ENCODE data around the gene UPF2.

UPF2 gene

GRCh38 chr10:11881477-11882417 lies 160.9 kb downstream of the UPF2 start:
- no peak for TF ChIP-seq JUND (IDR thresholded peaks at IDR 0.05; ENCODE audit: low read depth)
- in situ Hi-C loops (cut with HindIII; ENCODE audit: low pct_unique_long_range_greater_than_20kb, low sequenced_read_pairs), result no loop called here
- peak in 1 of 2 experiments; percentile 62 for DNase-seq (ENCODE audit: low read depth in 1 of 2, low spot score in 1 of 2)

- no peak for DNase-seq (ENCODE audit: low read depth in 1 of 2, low spot score in 1 of 2)
- TF ChIP-seq JUND (IDR thresholded peaks at IDR 0.05; ENCODE audit: low read depth), result no peak
- in situ Hi-C loops (cut with HindIII; ENCODE audit: low pct_unique_long_range_greater_than_20kb, low sequenced_read_pairs), result no loop called here
Observed at GRCh38 chr10:11881030-11881476, 161.6 kb downstream of the UPF2 start.

- in situ Hi-C loops (cut with HindIII; ENCODE audit: low pct_unique_long_range_greater_than_20kb, low sequenced_read_pairs), result no loop called here
- no peak for TF ChIP-seq JUND (IDR thresholded peaks at IDR 0.05; ENCODE audit: low read depth)
- DNase-seq (ENCODE audit: low read depth in 1 of 2, low spot score in 1 of 2), result no peak
Observed at GRCh38 chr10:11880151-11881029, 162.2 kb downstream of the UPF2 start.

- no peak for TF ChIP-seq JUND (IDR thresholded peaks at IDR 0.05; ENCODE audit: low read depth)
- in situ Hi-C loops (cut with HindIII; ENCODE audit: low pct_unique_long_range_greater_than_20kb, low sequenced_read_pairs), result no loop called here
Observed at GRCh38 chr10:11879387-11880094, 163.1 kb downstream of the UPF2 start.

GRCh38 chr10:11878776-11879175 lies 163.8 kb downstream of the UPF2 start:
- in situ Hi-C loops (cut with HindIII; ENCODE audit: low pct_unique_long_range_greater_than_20kb, low sequenced_read_pairs), result no loop called here
- no peak for TF ChIP-seq JUND (IDR thresholded peaks at IDR 0.05; ENCODE audit: low read depth)
- DNase-seq (ENCODE audit: low read depth in 1 of 2, low spot score in 1 of 2), result no peak

More at GRCh38 chr10:11879387-11880094, 163.1 kb downstream of the UPF2 start:
- no peak for DNase-seq (ENCODE audit: low read depth in 1 of 2, low spot score in 1 of 2)

- no peak for TF ChIP-seq JUND (IDR thresholded peaks at IDR 0.05; ENCODE audit: low read depth)
- no peak for DNase-seq (ENCODE audit: low read depth in 1 of 2, low spot score in 1 of 2)
- in situ Hi-C loops (cut with HindIII; ENCODE audit: low pct_unique_long_range_greater_than_20kb, low sequenced_read_pairs), result no loop called here
Observed at GRCh38 chr10:11877591-11877905, 165.1 kb downstream of the UPF2 start.

GRCh38 chr10:11876805-11877590 lies 165.6 kb downstream of the UPF2 start:
- DNase-seq (ENCODE audit: low read depth in 1 of 2, low spot score in 1 of 2), result no peak
- in situ Hi-C loops (cut with HindIII; ENCODE audit: low pct_unique_long_range_greater_than_20kb, low sequenced_read_pairs), result no loop called here
- no peak for TF ChIP-seq JUND (IDR thresholded peaks at IDR 0.05; ENCODE audit: low read depth)

GRCh38 chr10:11876324-11876723 lies 166.3 kb downstream of the UPF2 start:
- no peak for TF ChIP-seq JUND (IDR thresholded peaks at IDR 0.05; ENCODE audit: low read depth)
- in situ Hi-C loops (cut with HindIII; ENCODE audit: low pct_unique_long_range_greater_than_20kb, low sequenced_read_pairs), result no loop called here
- no peak for DNase-seq (ENCODE audit: low read depth in 1 of 2, low spot score in 1 of 2)

GRCh38 chr10:11875494-11876281 lies 166.9 kb downstream of the UPF2 start:
- DNase-seq (ENCODE audit: low read depth in 1 of 2, low spot score in 1 of 2), result peak; percentile 84 to 87
- in situ Hi-C loops (cut with HindIII; ENCODE audit: low pct_unique_long_range_greater_than_20kb, low sequenced_read_pairs), result no loop called here
- no peak for TF ChIP-seq JUND (IDR thresholded peaks at IDR 0.05; ENCODE audit: low read depth)

GRCh38 chr10:11874568-11875493 lies 167.8 kb downstream of the UPF2 start:
- in situ Hi-C loops (cut with HindIII; ENCODE audit: low pct_unique_long_range_greater_than_20kb, low sequenced_read_pairs), result no loop called here
- peak; percentile 93 to 96 for DNase-seq (ENCODE audit: low read depth in 1 of 2, low spot score in 1 of 2)
- no peak for TF ChIP-seq JUND (IDR thresholded peaks at IDR 0.05; ENCODE audit: low read depth)

All from T47D (cell line).